ENCODE results near the gene CARD14.

- TF ChIP-seq CTCF (conservative IDR thresholded peaks at IDR 0.05; ENCODE audit: low read length) (no peak), EZH2phosphoT487 (IDR thresholded peaks at IDR 0.05; ENCODE audit: borderline replicate concordance) (no peak)
These were observed 4.1 kb downstream of the CARD14 start for GRCh38 chr17:80173916-80174315.
